ENCODE data around the gene PHYHD1.

Gene PHYHD1

GRCh38 chr9:128920381-128921058 is at the start of gene PHYHD1:
Gene PHYHD1, plus strand, starts transcription at chr9:128920982. Its CDS starts 1,342 bp downstream, at chr9:128922324.
- DNase-seq = no peak

DNA sequence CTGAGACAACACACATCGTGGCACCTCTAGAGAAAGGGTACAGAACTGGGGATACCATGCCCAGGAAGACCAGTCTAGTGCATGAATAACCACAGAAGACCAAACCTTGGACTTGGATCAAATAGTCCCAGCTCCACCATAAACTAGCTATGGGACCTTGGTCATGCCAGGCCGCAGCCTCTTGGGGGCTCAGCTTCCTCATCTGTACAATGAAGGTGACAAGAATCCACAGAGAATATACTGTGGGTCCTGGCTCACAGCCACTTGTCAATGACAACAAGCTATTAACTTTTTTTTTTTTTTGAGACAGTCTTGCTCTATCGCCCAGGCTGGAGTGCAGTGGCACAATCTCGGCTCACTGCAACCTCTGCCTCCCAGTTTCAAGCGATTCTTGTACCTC is 42.9 kb upstream of the PHYHD1 start:
- DNase-seq = no peak

GRCh38 chr9:128881884-128882676 is 38.7 kb upstream of the PHYHD1 start, which contains the start of the genes KYAT1 and LRRC8A:
Gene KYAT1, minus strand, starts transcription at chr9:128881950. Its CDS starts 36,545 bp downstream, at chr9:128845405.
Gene LRRC8A, plus strand, starts transcription at chr9:128882133. Its CDS starts 25,032 bp downstream, at chr9:128907165.
- DNase-seq = peak; percentile 98

DNA sequence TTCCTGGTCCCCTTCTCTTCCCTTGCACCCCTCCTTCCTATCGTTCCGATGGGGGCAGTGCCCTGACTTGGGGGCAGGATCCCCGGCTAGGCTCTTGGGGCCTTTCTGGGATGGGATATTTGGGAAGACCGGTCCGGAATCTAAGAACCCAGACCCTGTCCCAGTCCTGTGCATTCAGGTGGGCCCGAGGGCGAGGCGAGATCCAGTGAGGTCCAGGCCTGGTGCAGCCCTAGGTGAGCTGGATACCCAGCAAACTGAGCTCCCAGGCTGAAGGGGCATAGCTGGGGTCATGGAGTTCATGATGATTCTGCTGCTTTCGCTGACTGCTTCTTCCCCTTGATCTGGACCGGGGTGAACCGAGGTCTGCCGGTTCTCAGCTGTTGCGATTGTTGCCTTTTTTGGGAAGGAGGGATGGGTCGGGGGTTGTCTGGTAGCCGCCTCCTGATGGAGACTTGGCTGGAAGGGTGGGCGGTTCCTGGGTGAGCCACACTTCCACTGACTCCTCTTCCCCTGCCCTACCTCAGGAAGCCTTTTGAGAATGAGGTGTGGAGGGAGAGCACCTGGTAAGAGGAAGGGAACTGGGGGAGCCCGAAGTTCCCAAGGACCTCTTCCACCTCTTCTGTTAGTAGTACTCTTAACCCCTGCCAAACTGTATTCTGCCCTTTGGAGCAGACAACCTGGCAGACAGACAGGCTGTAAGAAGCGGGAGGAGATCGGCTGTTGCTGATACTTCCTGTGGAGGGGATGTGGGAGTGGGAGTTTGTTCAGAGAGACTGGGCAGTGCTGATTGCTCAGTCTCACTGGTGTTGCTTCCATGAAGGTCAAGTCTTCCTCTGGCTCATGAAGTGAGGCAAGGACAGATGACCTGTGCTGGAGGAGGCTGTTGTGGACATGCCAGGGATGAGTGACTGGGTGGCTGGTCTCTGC is 37.8 kb upstream of the PHYHD1 start:
- no peak for DNase-seq

DNA sequence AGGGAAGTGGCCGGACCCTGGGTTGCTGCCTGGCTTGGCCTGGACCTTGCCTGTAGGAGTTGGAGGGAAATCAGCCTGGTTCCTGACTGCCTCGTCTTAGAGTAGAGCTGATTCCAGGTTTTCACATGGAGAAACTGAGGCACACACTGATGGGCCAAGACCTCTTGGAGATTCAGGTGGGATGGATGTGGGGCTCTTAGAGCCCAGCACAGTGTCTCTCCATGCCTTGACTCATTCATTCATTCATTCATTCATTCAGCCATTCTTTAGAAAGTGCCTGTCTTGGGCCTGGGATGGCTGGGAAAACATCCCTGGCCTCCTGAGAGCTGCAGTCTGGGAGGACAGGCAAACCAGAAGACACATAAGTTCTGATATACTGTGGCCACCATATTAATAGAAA is 36.6 kb upstream of the PHYHD1 start:
- DNase-seq = no peak

- DNase-seq = no peak
Measured at GRCh38 chr9:128885376-128885775, 35.4 kb upstream of the PHYHD1 start.

GRCh38 chr9:128885798-128886197 is 35.0 kb upstream of the PHYHD1 start:
- no peak for DNase-seq

DNA sequence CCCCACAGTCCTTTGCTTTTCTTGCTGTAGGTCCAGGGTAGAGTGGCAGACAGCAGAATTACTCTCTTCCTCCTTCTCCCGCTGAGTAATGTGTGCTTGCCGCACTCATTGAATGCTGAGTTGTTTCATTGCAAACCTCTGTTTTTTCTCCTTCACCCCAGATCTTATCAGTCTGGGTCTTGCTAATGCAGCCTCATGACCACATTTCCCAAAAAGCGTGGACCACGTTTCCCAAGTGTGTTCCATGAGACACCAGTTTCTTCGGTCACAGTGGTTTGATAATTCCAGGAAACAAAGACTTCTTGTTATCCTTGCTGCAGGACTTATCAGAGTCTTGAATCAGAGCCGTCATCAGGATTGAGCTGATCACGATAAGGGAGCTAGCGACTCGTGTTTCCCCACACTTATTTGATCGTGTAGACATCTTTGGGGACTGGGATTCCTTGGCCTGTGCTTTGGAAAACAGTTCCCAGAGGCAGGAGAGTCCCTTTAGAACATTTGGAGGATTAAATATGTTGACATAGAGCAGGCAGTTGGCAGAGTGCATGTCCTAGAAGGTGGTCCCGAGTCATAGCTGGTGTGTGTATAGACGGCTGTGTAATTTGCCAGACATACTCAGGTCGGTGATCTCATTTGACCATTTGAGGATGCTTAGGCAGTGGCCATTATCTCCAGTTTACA is 34.4 kb upstream of the PHYHD1 start:
- no peak for DNase-seq

DNA sequence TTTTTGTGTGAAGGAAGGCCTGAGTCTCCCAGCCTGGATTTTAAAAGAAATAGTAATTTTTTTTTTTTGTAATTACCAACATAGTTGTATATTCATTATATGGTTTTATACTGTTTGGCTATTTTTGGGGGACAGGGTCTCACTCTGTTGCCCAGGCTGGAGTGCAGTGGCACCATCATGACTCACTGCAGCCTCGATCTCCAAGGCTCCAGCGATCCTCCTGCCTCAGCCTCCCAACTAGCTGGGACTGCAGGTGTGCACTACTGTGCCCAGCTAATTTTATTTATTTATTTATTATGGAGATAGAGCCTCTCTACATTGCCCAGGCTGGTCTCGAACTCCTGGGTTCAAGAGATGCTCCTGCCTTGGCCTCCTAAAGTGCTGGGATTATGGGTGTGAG is 33.7 kb upstream of the PHYHD1 start:
- no peak for DNase-seq

DNA sequence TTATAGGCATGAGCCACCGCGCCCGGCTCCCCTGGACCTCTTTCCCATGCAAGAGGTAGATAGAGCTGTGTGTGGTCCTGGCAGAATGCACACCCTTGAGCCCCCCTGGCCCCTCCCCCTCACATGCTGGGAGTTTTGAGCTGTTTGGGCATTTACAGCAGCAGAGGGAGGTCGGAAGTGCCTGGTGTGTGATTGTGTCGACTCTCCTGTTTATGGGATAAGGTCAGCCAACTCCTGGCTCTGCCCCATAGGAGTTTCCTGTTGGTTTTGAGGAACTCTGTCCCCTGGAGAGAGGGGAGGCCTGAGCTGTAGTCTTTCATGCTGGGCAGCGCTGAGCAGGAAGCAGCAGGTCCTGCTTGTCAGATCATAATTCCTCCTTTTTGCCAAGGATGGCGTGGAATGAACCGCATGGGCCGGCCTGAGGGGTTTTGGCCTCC is 32.9 kb upstream of the PHYHD1 start:
- DNase-seq = no peak

DNA sequence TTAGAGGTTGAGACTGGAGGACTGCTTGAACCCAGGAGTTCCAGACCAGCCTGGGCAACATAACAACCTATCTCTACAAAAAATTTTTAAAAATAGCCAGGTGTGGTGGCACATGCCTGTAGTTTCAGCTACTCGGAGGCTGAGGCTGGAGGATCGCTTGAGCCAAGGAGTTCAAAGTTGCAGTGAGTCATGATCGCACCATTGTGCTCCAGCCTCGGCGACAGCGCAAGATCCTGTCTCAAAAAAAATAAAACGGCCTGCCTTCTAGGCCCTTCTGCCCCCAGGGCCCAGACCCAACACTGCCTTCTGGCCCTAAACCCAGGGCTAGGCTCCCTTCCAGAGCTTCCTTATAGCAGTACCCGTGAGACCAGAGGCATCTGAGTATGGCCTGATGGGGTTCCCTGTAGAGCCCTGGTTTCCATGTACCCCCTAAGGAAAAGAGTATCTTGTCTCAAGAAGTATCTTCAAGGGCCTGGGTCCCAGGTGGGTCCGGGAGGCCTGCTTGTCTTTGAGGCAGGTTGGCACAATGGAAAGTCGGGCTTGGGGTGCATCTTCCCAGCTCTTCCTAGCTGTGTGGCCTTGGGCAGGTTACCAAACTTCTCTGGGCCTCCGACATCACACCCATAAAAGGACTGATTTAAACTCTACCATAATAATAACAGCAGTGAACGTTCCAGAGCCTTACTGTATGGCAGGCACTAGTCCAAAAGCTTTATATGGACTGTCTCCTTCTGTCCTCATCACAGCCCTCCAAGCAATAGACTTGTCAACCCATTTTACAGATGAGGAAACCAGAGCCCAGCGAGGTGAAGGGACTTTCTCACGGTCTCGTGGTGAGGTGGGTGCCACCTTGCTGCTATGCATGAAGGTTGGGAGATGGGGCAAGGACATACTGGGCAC is 29.2 kb upstream of the PHYHD1 start:
- DNase-seq = no peak

DNA sequence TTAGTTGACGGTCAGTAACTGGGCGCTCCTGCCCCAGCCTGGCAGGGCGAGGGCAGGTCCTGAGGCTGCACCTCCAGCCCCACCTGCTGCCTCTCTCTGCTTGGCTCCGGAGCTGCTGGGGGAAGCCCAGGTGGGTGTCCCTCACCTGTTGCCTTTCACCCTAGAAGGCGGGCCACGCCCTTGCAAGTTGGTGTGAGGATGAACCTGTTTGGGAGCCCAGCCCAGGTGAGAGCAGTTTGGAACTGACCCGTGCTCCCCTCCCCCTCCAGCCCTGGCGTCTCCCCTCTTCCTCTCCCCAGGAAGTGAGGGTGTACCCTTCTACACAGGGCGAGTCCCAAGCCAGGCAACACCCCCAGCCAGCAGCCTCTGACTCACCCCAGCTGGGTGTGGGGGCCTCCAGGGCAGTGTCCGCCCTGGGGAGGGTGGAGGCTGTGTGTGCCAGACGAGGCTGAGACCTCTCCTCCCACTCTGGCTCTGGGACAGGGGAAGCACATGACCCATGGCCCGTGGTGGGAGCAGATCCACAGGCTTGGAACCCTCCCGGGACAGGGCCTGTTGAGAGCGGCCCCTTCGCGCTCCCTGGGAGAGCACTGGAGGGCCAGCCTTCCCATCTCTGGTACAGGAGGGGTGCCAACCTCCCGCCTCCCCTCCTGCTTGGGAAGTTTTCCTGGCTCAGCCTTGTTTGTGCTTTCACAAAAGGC is 28.4 kb upstream of the PHYHD1 start:
- DNase-seq = peak; percentile 43

- no peak for DNase-seq
Measured at GRCh38 chr9:128893354-128893753, 27.4 kb upstream of the PHYHD1 start.

DNA sequence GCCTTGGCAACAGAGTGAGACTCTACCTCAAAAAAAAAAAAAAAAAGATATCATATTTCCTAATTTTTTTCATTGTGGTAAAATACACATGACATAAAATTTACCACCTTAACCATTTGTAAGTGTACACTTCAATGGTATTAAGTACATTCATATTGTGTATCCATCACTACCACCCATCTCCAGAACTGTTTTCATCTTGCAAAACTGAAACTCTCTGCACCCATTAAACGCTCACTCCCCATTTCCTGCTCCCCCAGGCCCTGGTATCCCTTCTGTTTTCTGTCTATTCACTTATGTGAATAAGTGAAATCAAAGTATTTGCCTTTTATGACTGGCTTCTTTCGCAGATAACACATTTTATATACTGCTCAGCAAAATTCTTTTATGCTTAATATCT is 26.0 kb upstream of the PHYHD1 start:
- no peak for DNase-seq

DNA sequence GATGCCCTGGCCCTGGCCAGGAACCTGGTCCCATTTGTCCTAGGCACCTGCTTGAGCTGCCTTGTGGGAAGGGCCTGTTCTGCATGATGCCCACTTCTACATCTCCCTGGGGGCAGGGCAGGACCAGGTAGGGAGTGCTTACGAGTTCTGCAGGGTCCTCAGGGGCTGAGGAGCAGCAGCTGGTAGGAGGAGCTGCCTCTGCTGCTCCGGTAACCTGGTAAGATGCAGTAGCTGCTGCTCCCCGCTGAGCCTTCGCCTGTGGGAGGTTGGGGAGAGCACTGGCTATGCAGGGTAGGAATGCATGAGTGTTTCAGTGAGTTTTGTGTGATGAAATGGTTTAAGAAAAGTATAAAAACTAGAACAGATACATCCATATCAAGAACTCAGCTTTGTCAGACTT is 25.2 kb upstream of the PHYHD1 start:
- DNase-seq = no peak

- DNase-seq = no peak
Measured at GRCh38 chr9:128898382-128898781, 22.4 kb upstream of the PHYHD1 start.

DNA sequence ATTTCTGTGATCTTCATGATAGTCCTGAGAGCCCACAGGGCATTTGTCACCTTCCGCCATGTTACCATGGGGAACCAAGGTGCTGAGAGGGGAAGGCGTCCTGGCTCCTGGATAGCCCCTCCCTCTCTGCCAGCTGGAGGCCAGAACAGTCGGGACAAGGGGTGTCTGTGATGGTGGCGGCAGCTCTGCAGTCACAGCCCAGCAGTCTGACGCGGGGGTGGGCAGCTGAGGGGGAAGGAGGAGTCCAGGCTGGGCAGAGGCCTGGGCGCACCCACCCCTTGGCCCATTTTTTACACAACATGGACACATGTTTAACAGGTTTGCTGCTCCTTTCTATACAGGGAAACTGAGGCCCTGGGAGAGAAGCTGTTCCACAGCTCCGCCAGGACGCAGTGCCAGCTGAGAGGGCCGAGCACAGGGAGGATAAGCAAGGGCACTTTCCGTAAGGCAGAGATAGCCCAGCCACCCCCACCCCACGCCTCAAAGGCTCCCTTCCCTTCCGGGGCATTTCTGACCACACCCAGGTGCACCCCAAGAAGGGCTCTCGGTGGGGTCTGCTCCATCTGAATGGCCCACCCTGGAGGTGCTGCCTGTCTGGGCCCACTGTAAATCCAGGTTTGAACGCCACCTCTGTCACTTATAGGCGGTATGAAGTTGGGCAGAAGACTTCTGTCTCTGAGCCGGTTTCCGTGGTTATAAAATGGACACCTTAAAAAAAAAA is 21.8 kb upstream of the PHYHD1 start:
- DNase-seq = no peak

DNA sequence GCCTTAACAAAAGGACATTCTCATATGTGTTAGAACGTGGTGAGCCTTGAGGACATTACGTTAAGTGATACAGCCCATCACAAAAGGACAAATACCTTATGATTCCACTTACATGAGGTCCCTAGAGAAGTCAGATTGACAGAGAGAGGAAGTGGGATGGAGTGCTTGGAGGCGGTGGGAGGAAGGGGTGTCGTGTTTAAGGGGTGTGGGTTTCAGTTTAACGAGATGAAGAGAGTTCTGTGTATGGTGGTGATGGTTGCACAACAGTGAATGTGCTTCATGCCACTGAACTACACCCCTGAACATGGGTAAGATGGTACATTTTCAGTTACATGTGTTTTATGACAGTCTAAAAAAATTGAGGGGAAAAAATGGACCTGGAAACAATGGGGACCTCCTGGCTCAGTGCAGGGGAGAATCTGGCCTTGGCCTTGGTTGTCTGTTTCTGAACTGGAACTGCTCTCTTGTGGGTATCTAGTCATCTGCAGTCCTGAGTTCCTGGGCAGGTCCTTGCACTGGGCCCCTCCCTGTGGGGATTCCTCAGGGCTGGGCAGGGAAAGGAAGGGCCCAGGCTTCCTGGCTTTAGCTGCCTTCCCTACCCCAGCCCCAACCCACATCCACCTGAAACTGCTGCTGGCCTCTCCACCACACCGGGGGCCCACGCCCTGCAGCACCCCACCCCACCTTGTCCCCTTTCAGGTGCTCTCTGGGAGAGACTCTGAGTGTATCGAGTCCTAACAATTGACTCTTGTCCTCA is 21.0 kb upstream of the PHYHD1 start:
- no peak for DNase-seq

GRCh38 chr9:128901379-128901778 is 19.4 kb upstream of the PHYHD1 start:
- DNase-seq = no peak
